Measurements from ENCODE around the gene PLB1.

The PLB1 gene

GRCh38 chr2:28539118-28539541 is 43.3 kb downstream of the PLB1 start:
- DNase-seq (ENCODE audit: low read depth): no peak
- TF ChIP-seq CTCF (IDR thresholded peaks at IDR 0.05; ENCODE audit: control insufficient read depth, extremely low read depth, insufficient read depth): no peak
- H3K4me3 ChIP-seq (ENCODE audit: low read depth, low read length): no peak overlapping the region

GRCh38 chr2:28543316-28544035 is 47.6 kb downstream of the PLB1 start:
- DNase-seq (ENCODE audit: low read depth): no peak
- no peak for TF ChIP-seq CTCF (IDR thresholded peaks at IDR 0.05; ENCODE audit: control insufficient read depth, extremely low read depth, insufficient read depth)

GRCh38 chr2:28544036-28544346 is 48.1 kb downstream of the PLB1 start:
- no peak for DNase-seq (ENCODE audit: low read depth)
- TF ChIP-seq CTCF (IDR thresholded peaks at IDR 0.05; ENCODE audit: control insufficient read depth, extremely low read depth, insufficient read depth): no peak
- no peak overlapping the region for H3K4me3 ChIP-seq (ENCODE audit: low read depth, low read length)

More at GRCh38 chr2:28543316-28544035, 47.6 kb downstream of the PLB1 start:
- no peak overlapping the region for H3K4me3 ChIP-seq (ENCODE audit: low read depth, low read length)

GRCh38 chr2:28544405-28544921 is 48.6 kb downstream of the PLB1 start:
- no peak for DNase-seq (ENCODE audit: low read depth)
- no peak for TF ChIP-seq CTCF (IDR thresholded peaks at IDR 0.05; ENCODE audit: control insufficient read depth, extremely low read depth, insufficient read depth)
- H3K4me3 ChIP-seq (ENCODE audit: low read depth, low read length): no peak overlapping the region

GRCh38 chr2:28544922-28545589 is 49.2 kb downstream of the PLB1 start:
- H3K4me3 ChIP-seq (ENCODE audit: low read depth, low read length): no peak overlapping the region
- no peak for DNase-seq (ENCODE audit: low read depth)

GRCh38 chr2:28545590-28546200 is 49.8 kb downstream of the PLB1 start:
- no peak for DNase-seq (ENCODE audit: low read depth)
- TF ChIP-seq CTCF (IDR thresholded peaks at IDR 0.05; ENCODE audit: control insufficient read depth, extremely low read depth, insufficient read depth): no peak
- no peak overlapping the region for H3K4me3 ChIP-seq (ENCODE audit: low read depth, low read length)

More at GRCh38 chr2:28544922-28545589, 49.2 kb downstream of the PLB1 start:
- TF ChIP-seq CTCF (IDR thresholded peaks at IDR 0.05; ENCODE audit: control insufficient read depth, extremely low read depth, insufficient read depth): no peak

Data from LNCaP clone FGC (cell line).